Activated CD4-positive, alpha-beta memory T cell treated with anti-CD3 and anti-CD28 coated beads for 36 hours (primary cell): Measurements from ENCODE around the gene CBLC. TPM values are rescaled to one million over a fixed set of nuclear protein-coding genes. Genes with fewer than 3 reads are reported as not detected.

ENCODE experiments used
- CTCF ChIA-PET: fragments of 350-600 bp; sonication (Branson Sonifier 250); formaldehyde crosslinking; loops from one replicate; lab custom pipeline; 2021; ENCODE audit warnings: antibody characterized with exemption, inconsistent platforms; lab: Charles Lee
- POLR2A ChIA-PET: fragments of 350-600 bp; sonication (Branson Sonifier 250); formaldehyde crosslinking; loops from one replicate; lab custom pipeline; 2021; ENCODE audit warnings: antibody characterized with exemption; lab: Charles Lee
- DNase-seq: peaks from one replicate; pipeline ENCODE4 v3.0.0-alpha.2; 2020
- H3K27ac Mint-ChIP-seq: one replicate; pipeline ENCODE4 v1.8.0; 2021; ENCODE audit warnings: mixed read lengths
- H3K27me3 Mint-ChIP-seq: one replicate; pipeline ENCODE4 v1.8.0; 2021; ENCODE audit warnings: mixed read lengths
- H3K36me3 Mint-ChIP-seq: one replicate; pipeline ENCODE4 v1.8.0; 2021; ENCODE audit warnings: mixed read lengths
- H3K4me1 Mint-ChIP-seq: one replicate; pipeline ENCODE4 v1.8.0; 2021; ENCODE audit warnings: low read depth, mixed read lengths
- H3K4me3 Mint-ChIP-seq: one replicate; pipeline ENCODE4 v1.8.0; 2021; ENCODE audit warnings: mild to moderate bottlenecking, mixed read lengths
- H3K9me3 Mint-ChIP-seq: one replicate; pipeline ENCODE4 v1.8.0; 2021; ENCODE audit warnings: mixed read lengths
- intact Hi-C: fragments of 100-400 bp; cut with micrococcal nuclease; formaldehyde crosslinking; loops from one replicate; pipeline ENCODE4 v1.15.1; 2023
- total RNA-seq, 2 experiments: library from RNA; stranded (reverse); gene quantifications; one replicate each; pipeline ENCODE4 v1.2.3, GENCODE V29; 2021

Gene CBLC
- total RNA-seq, 2 experiments from 2014 or later: not detected

- ChIA-PET CTCF (interaction anchor here (0.6 to 4.9 kb wide), 5 partner anchors 15 to 50 kb away, joined by 3 to 28 read pairs (median 3); no protein-coding TSS in a partner anchor), POLR2A (interaction anchor here (3.1 kb wide), 1 partner anchor 15 kb away, joined by 17 read pairs; no protein-coding TSS in a partner anchor)
- DNase-seq: no peak
- Mint-ChIP-seq H3K27ac (no peak overlapping the region), H3K4me1 (peaks cover 21% of the 10 kb centered on the region), H3K27me3 (no peaks in the 10 kb centered on the region), H3K36me3 (no peaks in the 10 kb centered on the region), H3K4me3 (peak overlapping the region; percentile 7), H3K9me3 (no peaks in the 10 kb centered on the region)
- intact Hi-C loops: no loop called here
Observed at GRCh38 chr19:44738603-44739558, 38.8 kb upstream of the CBLC start.

- DNase-seq: no peak
- Mint-ChIP-seq H3K9me3 (no peaks in the 10 kb centered on the region), H3K4me1 (peaks cover 19% of the 10 kb centered on the region), H3K36me3 (no peaks in the 10 kb centered on the region), H3K4me3 (no peak overlapping the region), H3K27ac (no peak overlapping the region), H3K27me3 (no peaks in the 10 kb centered on the region)
- intact Hi-C loops: loop anchor here (10.0 kb wide), 1 partner anchor 986 kb away; the partner anchor contains the start of gene SMG9
- POLR2A ChIA-PET: interaction anchor here (1.3 to 3.1 kb wide), 2 partner anchors 13 to 30 kb away, joined by 4 to 17 read pairs; no protein-coding TSS in a partner anchor
- CTCF ChIA-PET: interaction anchor here (4.9 kb wide), 1 partner anchor 16 kb away, joined by 28 read pairs; no protein-coding TSS in a partner anchor
Observed at GRCh38 chr19:44740351-44740824, 37.3 kb upstream of the CBLC start.

GRCh38 chr19:44741258-44741731 is 36.4 kb upstream of the CBLC start:
- Mint-ChIP-seq H3K4me3 (no peak overlapping the region), H3K36me3 (no peaks in the 10 kb centered on the region), H3K27ac (peak overlapping the region; percentile 76), H3K4me1 (peaks cover 23% of the 10 kb centered on the region), H3K9me3 (no peaks in the 10 kb centered on the region), H3K27me3 (no peaks in the 10 kb centered on the region)
- intact Hi-C loops: loop anchor here (10.0 kb wide), 1 partner anchor 986 kb away; the partner anchor contains the start of gene SMG9
- DNase-seq: no peak
- ChIA-PET CTCF (interaction anchor here (1.6 to 4.9 kb wide), 2 partner anchors 17 to 29 kb away, joined by 3 to 28 read pairs; no protein-coding TSS in a partner anchor), POLR2A (interaction anchor here (1.3 to 3.1 kb wide), 2 partner anchors 12 to 29 kb away, joined by 4 to 17 read pairs; no protein-coding TSS in a partner anchor)

- Mint-ChIP-seq H3K36me3 (no peaks in the 10 kb centered on the region), H3K27me3 (no peaks in the 10 kb centered on the region), H3K4me3 (no peak overlapping the region), H3K27ac (peak overlapping the region; percentile 76), H3K4me1 (peaks cover 28% of the 10 kb centered on the region), H3K9me3 (no peaks in the 10 kb centered on the region)
- intact Hi-C loops: loop anchor here (10.0 kb wide), 1 partner anchor 987 kb away; the partner anchor contains the start of gene SMG9
- ChIA-PET CTCF (interaction anchor here (1.6 to 4.9 kb wide), 2 partner anchors 18 to 29 kb away, joined by 3 to 28 read pairs; no protein-coding TSS in a partner anchor), POLR2A (interaction anchor here (1.3 to 3.1 kb wide), 2 partner anchors 12 to 29 kb away, joined by 4 to 17 read pairs; no protein-coding TSS in a partner anchor)
- DNase-seq: peak; percentile 63
Observed at GRCh38 chr19:44741841-44742329, 35.8 kb upstream of the CBLC start.

- Mint-ChIP-seq H3K4me1 (peaks cover 28% of the 10 kb centered on the region), H3K4me3 (no peak overlapping the region), H3K36me3 (no peaks in the 10 kb centered on the region), H3K9me3 (no peaks in the 10 kb centered on the region), H3K27ac (peak overlapping the region; percentile 76), H3K27me3 (no peaks in the 10 kb centered on the region)
- ChIA-PET CTCF (interaction anchor here (0.8 to 4.9 kb wide), 4 partner anchors 18 to 51 kb away, joined by 3 to 28 read pairs (median 8); no protein-coding TSS in a partner anchor), POLR2A (interaction anchor here (3.1 kb wide), 1 partner anchor 11 kb away, joined by 17 read pairs; no protein-coding TSS in a partner anchor)
- intact Hi-C loops: loop anchor here (10.0 kb wide), 1 partner anchor 988 kb away; the partner anchor contains the start of gene SMG9
- no peak for DNase-seq
Observed at GRCh38 chr19:44742330-44743061, 35.2 kb upstream of the CBLC start.

GRCh38 chr19:44744871-44745332 is 32.8 kb upstream of the CBLC start:
- DNase-seq: no peak
- Mint-ChIP-seq H3K4me3 (no peak overlapping the region), H3K27ac (no peak overlapping the region), H3K9me3 (no peaks in the 10 kb centered on the region), H3K36me3 (peaks cover 8% of the 10 kb centered on the region), H3K4me1 (peaks cover 33% of the 10 kb centered on the region), H3K27me3 (no peaks in the 10 kb centered on the region)
- POLR2A ChIA-PET: no interaction called here
- intact Hi-C loops: loop anchor here (5.0 to 10.0 kb wide), 2 partner anchors 257 to 990 kb away; partner anchors contain the start of genes RELB and SMG9
- CTCF ChIA-PET: interaction anchor here (0.6 to 2.3 kb wide), 4 partner anchors 18 to 54 kb away, joined by 3 to 13 read pairs (median 8); no protein-coding TSS in a partner anchor

GRCh38 chr19:44745341-44745831 is 32.3 kb upstream of the CBLC start:
- no peaks in the 10 kb centered on the region for H3K9me3 Mint-ChIP-seq
- H3K4me3 Mint-ChIP-seq: peak overlapping the region; percentile 20
- intact Hi-C loops: loop anchor here (5.0 to 10.0 kb wide), 2 partner anchors 257 to 991 kb away; partner anchors contain the start of genes RELB and SMG9
- H3K36me3 Mint-ChIP-seq: peaks cover 12% of the 10 kb centered on the region
- DNase-seq: no peak
- H3K27ac Mint-ChIP-seq: no peak overlapping the region
- H3K4me1 Mint-ChIP-seq: peaks cover 35% of the 10 kb centered on the region
- ChIA-PET CTCF (interaction anchor here (0.7 to 2.3 kb wide), 2 partner anchors 25 to 55 kb away, joined by 3 to 13 read pairs; no protein-coding TSS in a partner anchor), POLR2A (no interaction called here)
- no peaks in the 10 kb centered on the region for H3K27me3 Mint-ChIP-seq

GRCh38 chr19:44745887-44746600 is 31.6 kb upstream of the CBLC start:
- H3K4me1 Mint-ChIP-seq: peaks cover 41% of the 10 kb centered on the region
- no peak for DNase-seq
- intact Hi-C loops: loop anchor here (5.0 to 10.0 kb wide), 2 partner anchors 256 to 991 kb away; partner anchors contain the start of genes RELB and SMG9
- peak overlapping the region; percentile 6 for H3K4me3 Mint-ChIP-seq
- no peaks in the 10 kb centered on the region for H3K27me3 Mint-ChIP-seq
- peak overlapping the region; percentile 76 for H3K27ac Mint-ChIP-seq
- H3K36me3 Mint-ChIP-seq: peaks cover 18% of the 10 kb centered on the region
- POLR2A ChIA-PET: no interaction called here
- CTCF ChIA-PET: interaction anchor here (1.2 to 2.3 kb wide), 2 partner anchors 22 to 25 kb away, joined by 3 to 13 read pairs; no protein-coding TSS in a partner anchor
- no peaks in the 10 kb centered on the region for H3K9me3 Mint-ChIP-seq

- Mint-ChIP-seq H3K4me1 (peaks cover 43% of the 10 kb centered on the region), H3K9me3 (no peaks in the 10 kb centered on the region), H3K27me3 (no peaks in the 10 kb centered on the region), H3K36me3 (peaks cover 24% of the 10 kb centered on the region), H3K27ac (peak overlapping the region; percentile 97), H3K4me3 (peak overlapping the region; percentile 84)
- DNase-seq: no peak
- CTCF ChIA-PET: interaction anchor here (1.2 kb wide), 1 partner anchor 23 kb away, joined by 3 read pairs; no protein-coding TSS in a partner anchor
- intact Hi-C loops: loop anchor here (5.0 to 10.0 kb wide), 2 partner anchors 256 to 992 kb away; partner anchors contain the start of genes RELB and SMG9
- POLR2A ChIA-PET: no interaction called here
Observed at GRCh38 chr19:44746616-44746945, 31.1 kb upstream of the CBLC start.
